Measurements from ENCODE around the gene SH3PXD2A.

DNA sequence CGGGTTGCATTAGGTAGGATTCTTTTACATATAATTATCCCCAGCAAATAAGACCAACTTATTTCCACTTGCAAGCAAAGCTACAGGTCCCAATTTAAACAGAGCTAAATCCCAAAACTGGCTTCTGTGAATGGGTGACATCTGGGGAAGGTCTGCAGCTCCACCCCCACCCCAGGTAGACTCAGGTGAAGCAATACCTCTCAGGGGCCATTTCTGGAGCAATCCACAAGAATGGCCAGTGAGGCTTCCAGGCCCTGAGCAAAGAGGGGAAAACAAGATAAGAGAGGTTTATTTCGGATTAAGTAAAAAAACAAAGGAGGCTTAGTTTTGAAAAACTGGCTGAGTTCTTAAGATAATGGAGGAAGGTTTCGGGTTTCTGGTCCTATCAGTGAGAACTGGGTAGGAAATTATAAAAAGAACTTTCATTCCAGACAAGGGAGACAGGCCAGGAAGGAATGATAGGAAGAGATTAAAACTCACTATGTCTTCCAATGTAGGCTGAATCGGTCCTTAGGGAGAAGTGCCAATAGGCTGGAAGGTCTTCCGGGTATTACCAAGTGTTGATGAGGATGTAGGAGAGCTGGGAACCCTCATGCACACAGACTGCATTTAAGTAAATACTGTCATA, 25.4 kb downstream of the SH3PXD2A start:
- TF ChIP-seq, protein P1, sequence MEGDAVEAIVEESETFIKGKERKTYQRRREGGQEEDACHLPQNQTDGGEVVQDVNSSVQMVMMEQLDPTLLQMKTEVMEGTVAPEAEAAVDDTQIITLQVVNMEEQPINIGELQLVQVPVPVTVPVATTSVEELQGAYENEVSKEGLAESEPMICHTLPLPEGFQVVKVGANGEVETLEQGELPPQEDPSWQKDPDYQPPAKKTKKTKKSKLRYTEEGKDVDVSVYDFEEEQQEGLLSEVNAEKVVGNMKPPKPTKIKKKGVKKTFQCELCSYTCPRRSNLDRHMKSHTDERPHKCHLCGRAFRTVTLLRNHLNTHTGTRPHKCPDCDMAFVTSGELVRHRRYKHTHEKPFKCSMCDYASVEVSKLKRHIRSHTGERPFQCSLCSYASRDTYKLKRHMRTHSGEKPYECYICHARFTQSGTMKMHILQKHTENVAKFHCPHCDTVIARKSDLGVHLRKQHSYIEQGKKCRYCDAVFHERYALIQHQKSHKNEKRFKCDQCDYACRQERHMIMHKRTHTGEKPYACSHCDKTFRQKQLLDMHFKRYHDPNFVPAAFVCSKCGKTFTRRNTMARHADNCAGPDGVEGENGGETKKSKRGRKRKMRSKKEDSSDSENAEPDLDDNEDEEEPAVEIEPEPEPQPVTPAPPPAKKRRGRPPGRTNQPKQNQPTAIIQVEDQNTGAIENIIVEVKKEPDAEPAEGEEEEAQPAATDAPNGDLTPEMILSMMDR (conservative IDR thresholded peaks at IDR 0.05 in 1 of 2, IDR thresholded peaks at IDR 0.05 in 1 of 2; ENCODE audit: extremely low read depth in 1 of 2, insufficient read depth in 1 of 2, low read depth in 1 of 2, low read length in 2 of 2): no peak
- TF ChIP-seq EZH2 (IDR thresholded peaks at IDR 0.05; ENCODE audit: borderline replicate concordance, low read length): no peak

All from mammary epithelial cell (primary cell).